ENCODE measurements around the gene MFAP5. TPM values are rescaled to one million over a fixed set of nuclear protein-coding genes. Genes with fewer than 3 reads are reported as not detected.

MFAP5 gene
- total RNA-seq, 3 donors from 2014 or later (not counting 1 experiment from before 2014, with no cell fraction given), result not detected

DNA sequence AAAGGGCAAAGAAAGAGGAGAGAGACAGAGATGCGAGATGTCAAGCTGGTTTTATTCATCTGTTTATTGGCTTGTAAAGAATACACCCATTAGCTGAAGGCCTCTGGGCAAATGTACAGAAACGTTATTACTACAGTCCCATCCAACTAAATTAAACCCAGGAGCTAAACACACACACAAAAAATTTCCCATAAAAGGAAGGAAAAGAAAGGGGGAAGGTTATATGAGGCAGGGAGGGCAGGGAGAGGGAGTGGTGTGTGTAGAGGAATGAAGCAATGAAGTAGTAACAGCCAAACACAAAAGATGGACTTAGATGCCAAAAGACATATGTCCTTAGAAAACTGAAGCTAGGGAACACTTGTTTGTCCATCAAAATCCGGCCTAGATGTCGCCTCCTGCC lies 3.1 kb upstream of the MFAP5 start:
- no peaks in the 10 kb centered on the region for H3K4me1 ChIP-seq (ENCODE audit: control insufficient read depth, insufficient read depth, low read length)
- Mint-ChIP-seq H3K4me1 (no peaks in the 10 kb centered on the region), H3K9me3 (no peaks in the 10 kb centered on the region), H3K4me3 (no peak overlapping the region), H3K27me3 (ENCODE audit: low read depth in 2 of 2) (peaks cover 9 to 10% of the 10 kb centered on the region in 2 donors), H3K36me3 (no peaks in the 10 kb centered on the region), H3K27ac (no peak overlapping the region)
- TF ChIP-seq CTCF (IDR thresholded peaks at IDR 0.05), result no peak
- no peaks in the 10 kb centered on the region for H3K9me3 ChIP-seq (ENCODE audit: control insufficient read depth, insufficient read depth, low read length)
- intact Hi-C loops (cut with micrococcal nuclease), result no loop called here
- no peaks in the 10 kb centered on the region for H3K36me3 ChIP-seq (ENCODE audit: control insufficient read depth, insufficient read depth, low read length)
- WGBS (ENCODE audit: insufficient coverage), result 100% methylated on average over 1 of the region's 4 CpGs
- DNase-seq, result no peak
- ATAC-seq, result no peak
- no peak overlapping the region for H3K27ac ChIP-seq (ENCODE audit: low read length)
- no peak overlapping the region for H3K4me3 ChIP-seq (ENCODE audit: low read length)
- no peaks in the 10 kb centered on the region for H3K27me3 ChIP-seq (ENCODE audit: control insufficient read depth, insufficient read depth, low read length)

DNA sequence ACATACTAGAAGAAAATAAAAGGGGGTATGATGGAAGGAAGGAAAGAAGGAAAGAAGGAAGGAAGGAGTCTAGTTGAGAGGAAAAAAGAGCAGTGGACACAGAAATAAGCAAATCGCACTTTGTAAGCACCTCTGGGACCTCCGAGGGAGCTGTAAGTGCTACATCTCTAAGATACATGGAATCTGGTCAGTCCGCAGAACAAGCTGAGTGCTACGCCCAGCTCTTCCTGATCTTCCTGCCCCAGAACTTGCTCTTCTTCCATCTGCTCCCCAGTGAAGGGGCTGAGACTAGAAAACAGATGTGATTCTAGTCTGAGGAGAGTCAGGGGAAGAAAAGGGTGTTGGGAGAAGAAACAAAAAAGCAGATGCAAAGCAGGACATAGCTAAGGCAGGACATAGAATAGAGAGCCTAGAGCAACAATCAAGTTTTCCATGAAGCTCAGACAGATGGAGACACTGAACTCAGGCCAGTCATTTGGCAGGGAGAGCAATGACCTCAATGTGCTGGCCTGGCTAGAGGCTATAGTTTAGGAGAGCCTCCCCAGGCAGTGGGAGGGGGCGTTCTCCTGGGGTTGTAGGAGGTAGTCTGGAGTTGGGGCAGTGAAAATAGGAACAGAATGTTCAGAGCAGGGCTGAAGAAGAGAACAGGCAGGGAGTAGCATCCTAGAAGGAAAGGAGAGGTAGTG lies 1.7 kb upstream of the MFAP5 start:
- Mint-ChIP-seq H3K27ac (no peak overlapping the region), H3K4me3 (no peak overlapping the region), H3K9me3 (no peaks in the 10 kb centered on the region), H3K27me3 (ENCODE audit: low read depth in 2 of 2) (peaks cover 9 to 10% of the 10 kb centered on the region in 2 donors), H3K4me1 (no peaks in the 10 kb centered on the region), H3K36me3 (no peaks in the 10 kb centered on the region)
- DNase-seq (no peak), ATAC-seq (no peak)
- intact Hi-C loops (cut with micrococcal nuclease), result no loop called here
- 89% methylated on average over 5 of the region's 5 CpGs for whole genome bisulfite sequencing (ENCODE audit: insufficient coverage)
- TF ChIP-seq CTCF (IDR thresholded peaks at IDR 0.05), result no peak
- no peaks in the 10 kb centered on the region for H3K4me1 ChIP-seq (ENCODE audit: control insufficient read depth, insufficient read depth, low read length)
- no peak overlapping the region for H3K4me3 ChIP-seq (ENCODE audit: low read length)
- H3K27ac ChIP-seq (ENCODE audit: low read length), result no peak overlapping the region
- no peaks in the 10 kb centered on the region for H3K36me3 ChIP-seq (ENCODE audit: control insufficient read depth, insufficient read depth, low read length)
- no peaks in the 10 kb centered on the region for H3K9me3 ChIP-seq (ENCODE audit: control insufficient read depth, insufficient read depth, low read length)
- no peaks in the 10 kb centered on the region for H3K27me3 ChIP-seq (ENCODE audit: control insufficient read depth, insufficient read depth, low read length)

- H3K27me3 ChIP-seq (ENCODE audit: control insufficient read depth, insufficient read depth, low read length), result no peaks in the 10 kb centered on the region
- no peaks in the 10 kb centered on the region for H3K9me3 Mint-ChIP-seq
- no peak for ATAC-seq
- intact Hi-C loops (cut with micrococcal nuclease), result no loop called here
- no peaks in the 10 kb centered on the region for H3K9me3 ChIP-seq (ENCODE audit: control insufficient read depth, insufficient read depth, low read length)
- no peak overlapping the region for H3K27ac ChIP-seq (ENCODE audit: low read length)
- H3K4me3 Mint-ChIP-seq, result no peak overlapping the region
- no peaks in the 10 kb centered on the region for H3K36me3 ChIP-seq (ENCODE audit: control insufficient read depth, insufficient read depth, low read length)
- 86% methylated on average over 2 of the region's 3 CpGs for WGBS (ENCODE audit: insufficient coverage)
- no peak for DNase-seq
- H3K4me3 ChIP-seq (ENCODE audit: low read length), result no peak overlapping the region
- H3K4me1 Mint-ChIP-seq, result no peaks in the 10 kb centered on the region
- TF ChIP-seq CTCF (IDR thresholded peaks at IDR 0.05), result no peak
- no peak overlapping the region for H3K27ac Mint-ChIP-seq
- H3K36me3 Mint-ChIP-seq, result no peaks in the 10 kb centered on the region
- peaks cover 9 to 10% of the 10 kb centered on the region in 2 donors for H3K27me3 Mint-ChIP-seq (ENCODE audit: low read depth in 2 of 2)
- no peaks in the 10 kb centered on the region for H3K4me1 ChIP-seq (ENCODE audit: control insufficient read depth, insufficient read depth, low read length)
Observed at GRCh38 chr12:8661751-8662150, 875 bp downstream of the MFAP5 start.

- 100% methylated on average over 3 of the region's 3 CpGs for WGBS (ENCODE audit: insufficient coverage)
- H3K4me3 ChIP-seq (ENCODE audit: low read length), result no peak overlapping the region
- TF ChIP-seq CTCF (IDR thresholded peaks at IDR 0.05), result no peak
- H3K27me3 ChIP-seq (ENCODE audit: control insufficient read depth, insufficient read depth, low read length), result no peaks in the 10 kb centered on the region
- no peak overlapping the region for H3K27ac Mint-ChIP-seq
- H3K4me1 ChIP-seq (ENCODE audit: control insufficient read depth, insufficient read depth, low read length), result no peaks in the 10 kb centered on the region
- H3K36me3 Mint-ChIP-seq, result no peaks in the 10 kb centered on the region
- intact Hi-C loops (cut with micrococcal nuclease), result no loop called here
- H3K27me3 Mint-ChIP-seq (ENCODE audit: low read depth in 2 of 2), result peaks cover 9 to 10% of the 10 kb centered on the region in 2 donors
- no peaks in the 10 kb centered on the region for H3K36me3 ChIP-seq (ENCODE audit: control insufficient read depth, insufficient read depth, low read length)
- H3K9me3 ChIP-seq (ENCODE audit: control insufficient read depth, insufficient read depth, low read length), result no peaks in the 10 kb centered on the region
- H3K27ac ChIP-seq (ENCODE audit: low read length), result no peak overlapping the region
- no peaks in the 10 kb centered on the region for H3K4me1 Mint-ChIP-seq
- no peaks in the 10 kb centered on the region for H3K9me3 Mint-ChIP-seq
- no peak for DNase-seq
- no peak for ATAC-seq
- no peak overlapping the region for H3K4me3 Mint-ChIP-seq
Observed at GRCh38 chr12:8661016-8661415, 1.6 kb downstream of the MFAP5 start.
